PC-3 (cell line): ENCODE data around the gene CYTH3. TPM values are rescaled to one million over a fixed set of nuclear protein-coding genes. Genes with fewer than 3 reads are reported as not detected.

Source experiments
- ATAC-seq: fragments of 200-7000 bp; cut with Tn5 transposase; 2 replicates; pipeline ENCODE4 v1.9.1; 2020; ENCODE audit warnings: mild to moderate bottlenecking, moderate library complexity
- BruUV-seq: library from RNA; stranded (reverse); fragments of 400-500 nt; replicated peaks from 2 replicates; lab custom pipeline; 2021; lab: Mats Ljungman, UMichigan
- CTCF ChIA-PET: fragments of 300-600 bp; sonication (Branson Sonifier 250); formaldehyde crosslinking; loops from one replicate; lab custom pipeline; 2022; ENCODE audit warnings: antibody characterized with exemption; lab: Charles Lee
- POLR2A ChIA-PET: fragments of 300-600 bp; sonication (Branson Sonifier 250); formaldehyde crosslinking; loops from one replicate; lab custom pipeline; 2022; ENCODE audit warnings: antibody characterized with exemption; ENCODE audit not compliant: unreplicated experiment; lab: Charles Lee
- DNase-seq: peaks from one replicate; pipeline ENCODE4 v3.0.0-alpha.2; 2015
- H2AFZ ChIP-seq: fragments of 300-600 bp; sonication (generic); 2 replicates; pipeline ENCODE4 v1.6.0; 2016; ENCODE audit warnings: antibody characterized with exemption, low read length
- H3F3A ChIP-seq: fragments of 300-600 bp; sonication (generic); one replicate; pipeline ENCODE4 v1.6.0; 2017; ENCODE audit warnings: antibody characterized with exemption, low read length, control low read depth, mild to moderate bottlenecking; ENCODE audit not compliant: unreplicated experiment
- H3K27ac ChIP-seq: fragments of 300-600 bp; sonication (generic); 2 replicates; pipeline ENCODE4 v1.5.1; 2016; ENCODE audit warnings: mild to moderate bottlenecking, low read length
- H3K27me3 ChIP-seq: fragments of 300-600 bp; sonication (generic); 2 replicates; pipeline ENCODE4 v1.6.1; 2016; ENCODE audit warnings: low read length, mixed read lengths
- H3K36me3 ChIP-seq: fragments of 300-600 bp; sonication (generic); 2 replicates; pipeline ENCODE4 v1.6.1; 2016; ENCODE audit warnings: low read depth, mixed run types, low read length, mixed read lengths
- H3K4me1 ChIP-seq: fragments of 300-600 bp; sonication (generic); 2 replicates; pipeline ENCODE4 v1.5.1; 2016; ENCODE audit warnings: low read length; ENCODE audit not compliant: insufficient read depth
- H3K4me2 ChIP-seq: fragments of 300-600 bp; sonication (generic); 2 replicates; pipeline ENCODE4 v1.6.0; 2016; ENCODE audit warnings: low read length
- H3K4me3 ChIP-seq: fragments of 300-600 bp; sonication (generic); 2 replicates; pipeline ENCODE4 v1.5.1; 2016; ENCODE audit warnings: mild to moderate bottlenecking, low read length, mixed read lengths
- H3K79me2 ChIP-seq: fragments of 300-600 bp; sonication (generic); 2 replicates; pipeline ENCODE4 v1.6.1; 2017; ENCODE audit warnings: low read length, mixed read lengths
- H3K9ac ChIP-seq: fragments of 300-600 bp; sonication (generic); 2 replicates; pipeline ENCODE4 v1.6.0; 2016; ENCODE audit warnings: mild to moderate bottlenecking, low read length
- H3K9me2 ChIP-seq: fragments of 300-600 bp; sonication (generic); replicated peaks from 2 replicates; pipeline ENCODE4 v1.6.1; 2016; ENCODE audit warnings: mixed run types, low read length, mixed read lengths
- H3K9me3 ChIP-seq: fragments of 300-600 bp; sonication (generic); 2 replicates; pipeline ENCODE4 v1.6.1; 2016; ENCODE audit warnings: low read length, mixed read lengths
- H4K20me1 ChIP-seq: fragments of 300-600 bp; sonication (generic); 2 replicates; pipeline ENCODE4 v1.6.1; 2016; ENCODE audit warnings: low read length, mixed read lengths
- EZH2 ChIP-seq: fragments of 300-600 bp; sonication (generic); IDR thresholded peaks from one replicate; pipeline ENCODE4 v1.6.1; 2017; ENCODE audit warnings: antibody characterized with exemption, mild to moderate bottlenecking, low read length; ENCODE audit not compliant: unreplicated experiment
- EZH2phosphoT487 ChIP-seq: fragments of 300-600 bp; sonication (generic); IDR thresholded peaks from 2 replicates; pipeline ENCODE4 v1.6.1; 2018; ENCODE audit warnings: mild to moderate bottlenecking, antibody characterized with exemption, low read length, borderline replicate concordance
- intact Hi-C: fragments of 100-400 bp; cut with micrococcal nuclease; formaldehyde crosslinking; loops from 2 replicates; pipeline ENCODE4 v1.9.0; 2023
- total RNA-seq: library from RNA; depleted of rRNA; stranded (reverse); fragments of >200 nt; gene quantifications from 2 replicates; pipeline ENCODE4 v1.2.3, GENCODE V29; 2014
- TF ChIP-seq, protein P1 (sequence below): fragments of 300-600 bp; sonication (generic); conservative IDR thresholded peaks from 2 replicates; pipeline ENCODE4 v1.5.1; 2017; ENCODE audit warnings: antibody characterized with exemption, low read depth, mild to moderate bottlenecking, low read length

CYTH3 gene
- total RNA-seq, 1 experiment from 2014 or later, result 23.1 TPM

DNA sequence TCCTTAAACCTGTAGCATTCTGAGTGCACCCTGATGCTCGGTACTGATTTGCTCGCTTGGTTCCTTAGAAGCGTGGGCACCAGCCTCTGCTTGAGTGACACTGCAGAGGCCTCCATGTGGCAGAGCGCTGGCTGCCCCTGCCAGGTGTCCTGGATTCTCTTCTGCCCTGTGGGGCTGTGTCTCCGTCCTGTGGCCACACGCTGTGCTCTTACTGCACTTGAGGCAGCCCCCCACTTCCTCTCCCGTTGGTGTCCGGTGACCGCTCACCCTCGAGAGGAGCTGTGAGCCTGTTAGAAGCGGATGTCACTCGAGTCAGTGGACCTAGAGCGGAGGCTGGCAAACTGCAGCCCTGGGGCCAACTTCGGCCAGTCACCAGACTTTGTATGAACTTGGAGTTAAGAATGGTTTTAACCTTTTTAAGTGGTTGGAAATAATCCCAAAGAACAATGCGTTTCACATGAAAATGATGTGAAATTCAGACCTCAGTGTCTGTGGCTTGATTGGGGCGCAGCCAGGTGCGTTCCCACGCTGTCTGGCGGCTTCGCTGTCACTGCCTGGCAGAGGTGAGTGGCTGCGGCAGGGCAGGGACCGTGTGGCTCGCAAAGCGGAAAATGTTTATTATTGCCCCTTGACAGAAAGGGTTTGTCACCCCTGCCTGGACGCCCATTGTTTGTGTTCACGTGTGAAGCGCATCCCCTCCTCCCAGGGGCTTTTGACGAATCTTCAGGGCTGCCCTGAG, 114.6 kb downstream of the CYTH3 start:
- Histone ChIP-seq H3F3A (no peaks in the 10 kb centered on the region), H4K20me1 (no peaks in the 10 kb centered on the region), H3K27ac (no peak overlapping the region), H3K36me3 (peaks cover 24% of the 10 kb centered on the region; the same call in 1 of the 2 replicates), H3K4me2 (no peak overlapping the region), H2AFZ (no peak overlapping the region), H3K27me3 (no peaks in the 10 kb centered on the region), H3K9ac (no peak overlapping the region), H3K79me2 (no peaks in the 10 kb centered on the region), H3K4me3 (no peak overlapping the region), H3K9me2 (no peaks in the 10 kb centered on the region), H3K4me1 (no peaks in the 10 kb centered on the region), H3K9me3 (no peaks in the 10 kb centered on the region)
- BruUV-seq, result no TSS peak
- DNase-seq (no peak), ATAC-seq (no peak)
- POLR2A ChIA-PET, result interaction anchor here (0.6 kb wide), 1 partner anchor 124 kb away, joined by 5 read pairs; no protein-coding TSS in a partner anchor
- TF ChIP-seq EZH2, result no peak
- no peak for TF ChIP-seq EZH2phosphoT487
- TF ChIP-seq, protein P1, sequence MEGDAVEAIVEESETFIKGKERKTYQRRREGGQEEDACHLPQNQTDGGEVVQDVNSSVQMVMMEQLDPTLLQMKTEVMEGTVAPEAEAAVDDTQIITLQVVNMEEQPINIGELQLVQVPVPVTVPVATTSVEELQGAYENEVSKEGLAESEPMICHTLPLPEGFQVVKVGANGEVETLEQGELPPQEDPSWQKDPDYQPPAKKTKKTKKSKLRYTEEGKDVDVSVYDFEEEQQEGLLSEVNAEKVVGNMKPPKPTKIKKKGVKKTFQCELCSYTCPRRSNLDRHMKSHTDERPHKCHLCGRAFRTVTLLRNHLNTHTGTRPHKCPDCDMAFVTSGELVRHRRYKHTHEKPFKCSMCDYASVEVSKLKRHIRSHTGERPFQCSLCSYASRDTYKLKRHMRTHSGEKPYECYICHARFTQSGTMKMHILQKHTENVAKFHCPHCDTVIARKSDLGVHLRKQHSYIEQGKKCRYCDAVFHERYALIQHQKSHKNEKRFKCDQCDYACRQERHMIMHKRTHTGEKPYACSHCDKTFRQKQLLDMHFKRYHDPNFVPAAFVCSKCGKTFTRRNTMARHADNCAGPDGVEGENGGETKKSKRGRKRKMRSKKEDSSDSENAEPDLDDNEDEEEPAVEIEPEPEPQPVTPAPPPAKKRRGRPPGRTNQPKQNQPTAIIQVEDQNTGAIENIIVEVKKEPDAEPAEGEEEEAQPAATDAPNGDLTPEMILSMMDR, result no peak
- intact Hi-C loops, result no loop called here
- CTCF ChIA-PET, result no interaction called here

DNA sequence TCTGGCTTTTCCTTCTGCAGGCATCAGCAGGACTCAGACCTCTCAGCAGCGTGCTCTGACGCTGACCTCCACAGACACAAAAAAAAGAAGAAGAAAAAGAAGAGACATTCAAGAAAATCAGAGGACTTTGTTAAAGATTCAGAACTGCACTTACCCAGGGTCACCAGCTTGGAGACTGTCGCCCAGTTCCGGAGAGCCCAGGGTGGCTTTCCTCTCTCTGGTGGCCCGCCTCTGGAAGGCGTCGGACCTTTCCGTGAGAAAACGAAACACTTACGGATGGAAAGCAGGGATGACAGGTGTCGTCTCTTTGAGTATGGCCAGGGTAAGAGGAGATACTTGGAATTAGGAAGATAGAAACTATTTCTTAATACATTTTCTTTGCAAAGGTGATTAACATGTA, 115.7 kb downstream of the CYTH3 start:
- no peak overlapping the region for H3K9ac ChIP-seq
- H3K27ac ChIP-seq, result no peak overlapping the region
- no peaks in the 10 kb centered on the region for H3K9me3 ChIP-seq
- H3K4me1 ChIP-seq, result no peaks in the 10 kb centered on the region
- peaks cover 23% of the 10 kb centered on the region; the same call in 1 of the 2 replicates for H3K36me3 ChIP-seq
- intact Hi-C loops, result no loop called here
- H3K4me2 ChIP-seq, result no peak overlapping the region
- H3K4me3 ChIP-seq, result no peak overlapping the region
- no peak for DNase-seq
- H3K27me3 ChIP-seq, result no peaks in the 10 kb centered on the region
- no TSS peak for BruUV-seq
- no peaks in the 10 kb centered on the region for H3K9me2 ChIP-seq
- no peaks in the 10 kb centered on the region for H3K79me2 ChIP-seq
- ATAC-seq, result no peak
- CTCF ChIA-PET, result no interaction called here
- POLR2A ChIA-PET, result no interaction called here
- TF ChIP-seq EZH2, result no peak
- TF ChIP-seq, protein P1, result no peak
- no peak for TF ChIP-seq EZH2phosphoT487
- no peaks in the 10 kb centered on the region for H4K20me1 ChIP-seq
- no peak overlapping the region for H2AFZ ChIP-seq
- H3F3A ChIP-seq, result no peaks in the 10 kb centered on the region

DNA sequence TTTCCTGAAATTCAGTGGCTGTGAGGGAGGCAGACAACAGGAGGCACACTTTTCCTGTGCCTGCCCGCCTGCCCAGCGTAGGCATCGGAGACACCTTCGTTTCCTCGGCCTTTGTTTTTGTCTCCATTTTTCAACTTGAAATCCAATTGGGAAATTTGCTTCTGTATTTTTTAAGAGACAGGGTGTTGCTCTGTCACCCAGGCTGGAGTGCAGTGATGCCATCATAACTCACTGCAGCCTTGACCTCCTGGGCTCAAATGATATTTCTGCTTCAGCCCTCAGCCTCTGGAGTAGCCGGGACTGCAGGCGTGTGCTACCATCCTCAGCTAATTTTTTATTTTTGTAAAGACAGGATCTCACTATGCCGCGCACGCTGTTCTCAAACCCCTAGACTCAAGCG, 116.8 kb downstream of the CYTH3 start:
- Histone ChIP-seq H3K9ac (no peak overlapping the region), H3K79me2 (no peaks in the 10 kb centered on the region), H3K36me3 (peaks cover 22% of the 10 kb centered on the region), H3K4me2 (no peak overlapping the region), H3K4me3 (no peak overlapping the region), H3K27ac (no peak overlapping the region), H4K20me1 (no peaks in the 10 kb centered on the region), H3K4me1 (no peaks in the 10 kb centered on the region), H3K27me3 (no peaks in the 10 kb centered on the region), H3K9me2 (no peaks in the 10 kb centered on the region), H3K9me3 (no peaks in the 10 kb centered on the region), H2AFZ (no peak overlapping the region), H3F3A (no peaks in the 10 kb centered on the region)
- TF ChIP-seq, protein P1, result no peak
- no peak for TF ChIP-seq EZH2phosphoT487
- TF ChIP-seq EZH2, result no peak
- intact Hi-C loops, result no loop called here
- DNase-seq, result no peak
- ATAC-seq, result no peak
- ChIA-PET POLR2A (no interaction called here), CTCF (no interaction called here)
- BruUV-seq, result no TSS peak
